ENCODE data around the gene DAB2IP.

Gene DAB2IP

DNA sequence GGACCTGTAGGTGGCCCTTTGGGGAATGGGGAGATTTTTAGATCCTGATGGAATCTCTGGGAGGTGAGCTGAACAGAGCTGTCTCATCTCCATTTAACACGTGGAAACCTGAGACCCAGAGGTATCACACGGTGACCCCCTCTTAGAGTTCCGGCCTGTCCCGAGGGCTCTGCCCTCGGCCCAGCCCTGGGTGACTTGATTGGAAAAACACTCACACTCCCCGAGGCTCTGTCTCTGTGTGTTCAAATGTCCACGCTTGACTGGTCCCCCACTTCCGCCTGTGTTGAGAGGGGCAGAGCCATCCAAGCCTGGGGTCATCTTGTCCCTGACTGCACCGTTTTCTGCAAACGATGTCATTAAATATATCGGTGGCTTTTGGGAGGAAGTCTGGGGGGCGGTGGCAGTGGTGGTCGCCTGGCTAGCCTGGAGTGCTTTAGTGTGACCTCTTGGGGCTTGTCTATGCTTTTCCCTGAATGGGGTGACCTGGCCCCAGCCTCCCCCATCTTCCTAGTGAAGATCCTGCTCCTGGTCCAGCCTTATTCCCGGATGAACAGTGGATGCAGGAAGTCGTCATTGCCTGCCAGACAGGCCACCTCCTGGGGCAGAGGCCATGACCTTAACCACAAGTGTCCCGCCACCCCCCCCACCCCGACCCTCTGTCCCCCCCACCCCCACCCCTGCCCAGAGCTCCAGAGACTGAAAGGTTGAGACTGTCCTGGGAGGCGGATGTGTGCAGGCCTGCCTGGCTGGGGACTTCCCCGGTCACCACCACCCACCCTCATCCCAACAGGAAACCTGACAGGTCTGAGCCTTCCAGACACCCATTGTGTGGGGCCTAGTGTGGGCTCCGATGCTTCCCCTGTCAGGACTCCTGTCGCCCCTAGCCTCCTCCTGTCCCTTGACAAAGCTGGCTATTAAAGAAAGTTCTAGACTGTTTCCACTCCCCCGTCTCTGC, 5.3 kb upstream of the DAB2IP start:
- ChIA-PET POLR2A (no interaction called here), CTCF (no interaction called here)
- TF ChIP-seq BHLHE40 (IDR thresholded peaks at IDR 0.05; ENCODE audit: borderline replicate concordance) (no peak), HDGF (IDR thresholded peaks at IDR 0.05; ENCODE audit: borderline replicate concordance) (no peak), PKNOX1 (IDR thresholded peaks at IDR 0.05) (no peak)
- no peak for DNase-seq (ENCODE audit: extremely low spot score)

GRCh38 chr9:121646992-121647391, 4.4 kb upstream of the DAB2IP start:
- no peak for DNase-seq (ENCODE audit: extremely low spot score)
- POLR2A ChIA-PET, result no interaction called here
- TF ChIP-seq FOXA1 (IDR thresholded peaks at IDR 0.05) (no peak), L3MBTL2 (conservative IDR thresholded peaks at IDR 0.05) (no peak), SP1 (IDR thresholded peaks at IDR 0.05) (no peak), CTBP1 (IDR thresholded peaks at IDR 0.05; ENCODE audit: borderline replicate concordance) (no peak)
- CTCF ChIA-PET, result no interaction called here

GRCh38 chr9:121648172-121648571, 3.3 kb upstream of the DAB2IP start:
- POLR2A ChIA-PET, result no interaction called here
- CTCF ChIA-PET, result no interaction called here
- DNase-seq (ENCODE audit: extremely low spot score), result no peak
- TF ChIP-seq NFRKB (IDR thresholded peaks at IDR 0.05), result no peak
- no peak for TF ChIP-seq LEF1 (IDR thresholded peaks at IDR 0.05; ENCODE audit: borderline replicate concordance)
- no peak for TF ChIP-seq FOXA1 (IDR thresholded peaks at IDR 0.05)
- TF ChIP-seq FOXK2 (IDR thresholded peaks at IDR 0.05), result no peak
- TF ChIP-seq HDGF (IDR thresholded peaks at IDR 0.05; ENCODE audit: borderline replicate concordance), result no peak
- no peak for TF ChIP-seq SUZ12 (IDR thresholded peaks at IDR 0.05)
- TF ChIP-seq SP1 (IDR thresholded peaks at IDR 0.05), result no peak
- TF ChIP-seq PKNOX1 (IDR thresholded peaks at IDR 0.05), result no peak
- TF ChIP-seq ELF4 (IDR thresholded peaks at IDR 0.05), result no peak
- TF ChIP-seq ARNT (IDR thresholded peaks at IDR 0.05), result no peak
- no peak for TF ChIP-seq L3MBTL2 (conservative IDR thresholded peaks at IDR 0.05)
- TF ChIP-seq ZNF384 (IDR thresholded peaks at IDR 0.05), result no peak

DNA sequence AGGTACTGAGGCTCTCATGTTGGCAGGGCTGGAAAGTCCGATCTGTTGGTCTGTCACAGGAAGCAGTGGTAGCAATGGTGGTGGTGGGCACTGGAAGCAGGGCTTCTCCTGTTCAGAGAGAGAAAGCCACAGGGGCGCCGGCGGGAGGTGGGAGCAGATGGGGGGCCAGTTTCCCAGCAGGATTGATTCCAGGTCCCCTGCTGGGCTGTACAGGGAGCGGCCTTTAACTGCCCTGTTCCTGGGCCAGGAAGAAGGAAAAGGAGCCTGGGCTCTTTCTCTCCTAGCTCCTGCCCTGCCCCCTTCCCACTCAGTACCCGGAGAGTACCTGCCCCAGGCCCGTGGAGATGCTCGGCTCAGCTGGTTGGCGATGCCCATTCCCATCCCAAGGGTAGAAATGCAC, 2.6 kb upstream of the DAB2IP start:
- ChIA-PET POLR2A (no interaction called here), CTCF (interaction anchor here (2.1 kb wide), 1 partner anchor 9 kb away, joined by 12 read pairs; no protein-coding TSS in a partner anchor)
- TF ChIP-seq ZNF384 (IDR thresholded peaks at IDR 0.05) (no peak), ELF4 (IDR thresholded peaks at IDR 0.05) (no peak), FOXM1 (IDR thresholded peaks at IDR 0.05; ENCODE audit: borderline replicate concordance) (no peak), L3MBTL2 (conservative IDR thresholded peaks at IDR 0.05) (no peak), PKNOX1 (IDR thresholded peaks at IDR 0.05) (no peak), BHLHE40 (IDR thresholded peaks at IDR 0.05; ENCODE audit: borderline replicate concordance) (no peak), FOXA1 (IDR thresholded peaks at IDR 0.05) (no peak), NFRKB (IDR thresholded peaks at IDR 0.05) (no peak), FOXK2 (IDR thresholded peaks at IDR 0.05) (no peak), ARNT (IDR thresholded peaks at IDR 0.05) (no peak), SP1 (IDR thresholded peaks at IDR 0.05) (no peak), CTBP1 (IDR thresholded peaks at IDR 0.05; ENCODE audit: borderline replicate concordance) (no peak)
- no peak for DNase-seq (ENCODE audit: extremely low spot score)

- TF ChIP-seq FOXM1 (IDR thresholded peaks at IDR 0.05; ENCODE audit: borderline replicate concordance) (no peak), SP1 (IDR thresholded peaks at IDR 0.05) (no peak), L3MBTL2 (conservative IDR thresholded peaks at IDR 0.05) (no peak), LEF1 (IDR thresholded peaks at IDR 0.05; ENCODE audit: borderline replicate concordance) (no peak), PKNOX1 (IDR thresholded peaks at IDR 0.05) (no peak), ZNF384 (IDR thresholded peaks at IDR 0.05) (no peak), BHLHE40 (IDR thresholded peaks at IDR 0.05; ENCODE audit: borderline replicate concordance) (no peak), HDGF (IDR thresholded peaks at IDR 0.05; ENCODE audit: borderline replicate concordance) (no peak), ARNT (IDR thresholded peaks at IDR 0.05) (no peak), ELF4 (IDR thresholded peaks at IDR 0.05) (no peak), CTBP1 (IDR thresholded peaks at IDR 0.05; ENCODE audit: borderline replicate concordance) (no peak), TARDBP (IDR thresholded peaks at IDR 0.05) (no peak), SUZ12 (IDR thresholded peaks at IDR 0.05) (no peak), FOXK2 (IDR thresholded peaks at IDR 0.05) (no peak), FOXA1 (IDR thresholded peaks at IDR 0.05) (no peak), NFRKB (IDR thresholded peaks at IDR 0.05) (no peak)
- ChIA-PET POLR2A (interaction anchor here (0.8 kb wide), 1 partner anchor 35 kb away, joined by 3 read pairs; no protein-coding TSS in a partner anchor), CTCF (interaction anchor here (1.6 to 2.1 kb wide), 2 partner anchors 9 to 38 kb away, joined by 3 to 12 read pairs; no protein-coding TSS in a partner anchor)
- DNase-seq (ENCODE audit: extremely low spot score), result no peak
These were observed 1.8 kb upstream of the DAB2IP start for GRCh38 chr9:121649476-121650216.
